AG09319 (cell line): ENCODE data around the gene MRM2.

Source experiments
- DNase-seq: peaks from one replicate; pipeline ENCODE4 v3.0.0-alpha.2; 2010; ENCODE audit warnings: low read depth; ENCODE audit errors: extremely low read depth
- TF ChIP-seq, protein P1 (sequence below): IDR thresholded peaks from 2 replicates; pipeline ENCODE4 v1.5.1; 2011; ENCODE audit warnings: low read depth, mild to moderate bottlenecking, inconsistent platforms, low read length, moderate library complexity

Gene MRM2

GRCh38 chr7:2220954-2221353 is 21.1 kb downstream of the MRM2 start:
- DNase-seq = no peak
- TF ChIP-seq, protein P1, sequence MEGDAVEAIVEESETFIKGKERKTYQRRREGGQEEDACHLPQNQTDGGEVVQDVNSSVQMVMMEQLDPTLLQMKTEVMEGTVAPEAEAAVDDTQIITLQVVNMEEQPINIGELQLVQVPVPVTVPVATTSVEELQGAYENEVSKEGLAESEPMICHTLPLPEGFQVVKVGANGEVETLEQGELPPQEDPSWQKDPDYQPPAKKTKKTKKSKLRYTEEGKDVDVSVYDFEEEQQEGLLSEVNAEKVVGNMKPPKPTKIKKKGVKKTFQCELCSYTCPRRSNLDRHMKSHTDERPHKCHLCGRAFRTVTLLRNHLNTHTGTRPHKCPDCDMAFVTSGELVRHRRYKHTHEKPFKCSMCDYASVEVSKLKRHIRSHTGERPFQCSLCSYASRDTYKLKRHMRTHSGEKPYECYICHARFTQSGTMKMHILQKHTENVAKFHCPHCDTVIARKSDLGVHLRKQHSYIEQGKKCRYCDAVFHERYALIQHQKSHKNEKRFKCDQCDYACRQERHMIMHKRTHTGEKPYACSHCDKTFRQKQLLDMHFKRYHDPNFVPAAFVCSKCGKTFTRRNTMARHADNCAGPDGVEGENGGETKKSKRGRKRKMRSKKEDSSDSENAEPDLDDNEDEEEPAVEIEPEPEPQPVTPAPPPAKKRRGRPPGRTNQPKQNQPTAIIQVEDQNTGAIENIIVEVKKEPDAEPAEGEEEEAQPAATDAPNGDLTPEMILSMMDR = no peak

DNA sequence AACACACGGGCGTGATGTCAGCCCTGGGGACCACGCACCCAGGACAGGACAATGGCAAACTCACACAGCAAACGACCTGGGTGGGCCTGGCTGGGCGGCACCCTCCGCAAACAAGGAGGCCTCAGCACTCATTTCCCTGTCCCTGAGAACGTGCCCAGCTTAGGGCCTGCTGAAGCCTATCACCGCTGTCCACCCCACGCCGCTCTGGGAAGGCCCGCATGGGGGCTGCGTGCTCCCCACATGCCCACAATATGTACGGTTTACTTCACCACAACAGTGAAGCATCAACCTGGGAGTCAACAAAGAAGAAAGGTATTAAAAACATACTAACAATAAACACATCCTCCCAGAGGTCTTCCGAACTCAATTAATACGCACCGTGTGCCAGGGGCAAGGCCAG is 21.5 kb downstream of the MRM2 start:
- no peak for DNase-seq
- TF ChIP-seq, protein P1 = no peak

DNA sequence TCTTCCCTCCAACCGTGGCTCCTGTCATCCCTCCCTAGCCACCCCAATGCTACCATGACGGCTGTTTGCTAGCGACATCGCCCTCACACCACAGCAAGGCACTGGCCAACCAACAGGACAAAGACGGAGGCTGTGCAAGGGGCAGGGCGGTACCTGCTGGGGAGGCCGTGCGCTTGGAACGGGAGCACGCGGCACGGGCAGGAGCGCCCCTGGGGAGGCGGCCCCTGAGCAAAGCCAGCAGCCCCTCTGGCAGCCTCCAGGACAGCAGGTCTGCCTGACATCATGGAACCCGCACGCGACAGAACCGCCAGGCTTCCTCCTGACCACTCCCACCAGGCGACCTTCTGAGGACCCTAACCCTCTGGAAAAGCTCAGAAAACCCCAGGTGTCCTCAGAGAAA is 22.0 kb downstream of the MRM2 start:
- TF ChIP-seq, protein P1 = no peak
- no peak for DNase-seq

- TF ChIP-seq, protein P1 = no peak
- no peak for DNase-seq
Measured at GRCh38 chr7:2219606-2220005, 22.4 kb downstream of the MRM2 start.

DNA sequence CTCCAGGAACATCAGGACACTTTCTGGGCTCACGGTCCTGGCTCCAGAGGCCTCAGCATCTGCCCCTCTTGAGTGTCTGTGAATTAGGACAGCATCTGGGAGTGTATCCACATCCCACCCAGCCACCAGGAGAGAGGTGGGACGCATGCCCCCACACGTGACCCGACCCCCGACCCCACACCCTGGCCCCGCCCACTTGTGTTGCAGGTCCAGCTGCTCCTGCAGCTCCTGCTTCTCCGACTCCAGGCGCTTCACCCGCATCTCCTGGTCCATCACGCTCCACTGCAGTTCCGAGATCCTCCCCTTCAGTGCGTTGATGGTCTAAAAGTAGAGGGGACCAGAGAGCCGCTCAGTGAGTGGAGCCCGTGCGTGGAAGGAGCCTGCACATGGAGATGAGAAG is 22.9 kb downstream of the MRM2 start:
- DNase-seq = no peak
- TF ChIP-seq, protein P1 = no peak

- TF ChIP-seq, protein P1 = no peak
- no peak for DNase-seq
Measured at GRCh38 chr7:2218444-2218785, 23.6 kb downstream of the MRM2 start.

GRCh38 chr7:2217716-2218443 is 24.1 kb downstream of the MRM2 start:
- DNase-seq = no peak
- TF ChIP-seq, protein P1 = no peak
